WTC11 (cell line): ENCODE data around the gene CRYGN. TPM values are rescaled to one million over a fixed set of nuclear protein-coding genes. Genes with fewer than 3 reads are reported as not detected.

Source experiments
- ATAC-seq: fragments of 200-7000 bp; cut with Tn5 transposase; 2 replicates; pipeline ENCODE4 v1.10.0; 2021; ENCODE audit warnings: mild to moderate bottlenecking, moderate library complexity
- CTCF ChIA-PET: fragments of 300-600 bp; sonication (Branson Sonifier 250); formaldehyde crosslinking; loops from one replicate; lab custom pipeline; 2021; ENCODE audit warnings: antibody characterized with exemption; lab: Charles Lee
- POLR2A ChIA-PET: fragments of 350-600 bp; sonication (Branson Sonifier 250); formaldehyde crosslinking; loops from one replicate; lab custom pipeline; 2021; ENCODE audit warnings: antibody characterized with exemption; lab: Charles Lee
- DNase-seq: peaks from one replicate; pipeline ENCODE4 v3.0.0; 2021; ENCODE audit warnings: low spot score
- H3K27ac Mint-ChIP-seq: 2 replicates; pipeline ENCODE4 v1.8.0; 2021; ENCODE audit warnings: mixed read lengths
- H3K27me3 Mint-ChIP-seq: 2 replicates; pipeline ENCODE4 v1.8.0; 2021; ENCODE audit warnings: low read depth, mild to moderate bottlenecking, moderate library complexity, mixed read lengths
- H3K36me3 Mint-ChIP-seq: 2 replicates; pipeline ENCODE4 v1.8.0; 2021; ENCODE audit warnings: mixed read lengths
- H3K4me1 Mint-ChIP-seq: 2 replicates; pipeline ENCODE4 v1.8.0; 2022; ENCODE audit warnings: mixed read lengths
- H3K4me3 Mint-ChIP-seq: 2 replicates; pipeline ENCODE4 v1.8.0; 2021; ENCODE audit warnings: mild to moderate bottlenecking, moderate library complexity, mixed read lengths
- H3K9me3 Mint-ChIP-seq: 2 replicates; pipeline ENCODE4 v1.8.0; 2021; ENCODE audit warnings: mixed read lengths
- ELF4 ChIP-seq: sonication (generic); formaldehyde crosslinking; IDR thresholded peaks from 2 replicates; pipeline ENCODE4 v1.8.1; 2022; ENCODE audit warnings: low read depth, mild to moderate bottlenecking, moderate library complexity, missing genetic modification reagents
- ERG ChIP-seq: fragments of 250-450 bp; sonication (Bioruptor Pico); IDR thresholded peaks from 2 replicates; pipeline ENCODE4 v1.8.0; 2021; ENCODE audit warnings: mild to moderate bottlenecking
- ESRRA ChIP-seq: sonication (generic); formaldehyde crosslinking; IDR thresholded peaks from 2 replicates; pipeline ENCODE4 v1.8.1; 2022; ENCODE audit warnings: mild to moderate bottlenecking, missing genetic modification reagents, borderline replicate concordance
- GABPB1 ChIP-seq: sonication (generic); formaldehyde crosslinking; IDR thresholded peaks from 2 replicates; pipeline ENCODE4 v1.8.1; 2023; ENCODE audit warnings: mild to moderate bottlenecking, missing genetic modification reagents
- GTF2I ChIP-seq: fragments of 250-450 bp; sonication (Bioruptor Pico); conservative IDR thresholded peaks from 2 replicates; pipeline ENCODE4 v1.4.0; 2021; ENCODE audit warnings: mild to moderate bottlenecking
- RORB ChIP-seq: fragments of 250-450 bp; sonication (Bioruptor Pico); IDR thresholded peaks from 2 replicates; pipeline ENCODE4 v1.9.0; 2021; ENCODE audit warnings: mild to moderate bottlenecking
- SMAD4 ChIP-seq: sonication (generic); formaldehyde crosslinking; IDR thresholded peaks from 2 replicates; pipeline ENCODE4 v1.8.0; 2022; ENCODE audit warnings: mild to moderate bottlenecking, missing genetic modification reagents
- USF2 ChIP-seq: sonication (generic); formaldehyde crosslinking; IDR thresholded peaks from 2 replicates; pipeline ENCODE4 v1.8.1; 2023; ENCODE audit warnings: mild to moderate bottlenecking, missing genetic modification reagents, moderate library complexity
- ZNF263 ChIP-seq: sonication (generic); formaldehyde crosslinking; IDR thresholded peaks from 2 replicates; pipeline ENCODE4 v1.8.1; 2022; ENCODE audit warnings: low read depth, mild to moderate bottlenecking, moderate library complexity, missing genetic modification reagents
- total RNA-seq: library from RNA; stranded (reverse); gene quantifications from 3 replicates; pipeline ENCODE4 v1.2.3, GENCODE V29; 2021
- TF ChIP-seq, protein P1 (sequence below): sonication (generic); formaldehyde crosslinking; IDR thresholded peaks from 2 replicates; pipeline ENCODE4 v1.8.0; 2023; ENCODE audit warnings: mild to moderate bottlenecking, missing genetic modification reagents
- TF ChIP-seq, protein P2 (sequence below): sonication (generic); formaldehyde crosslinking; IDR thresholded peaks from 2 replicates; pipeline ENCODE4 v1.8.0; 2022; ENCODE audit warnings: mild to moderate bottlenecking, missing genetic modification reagents
- TF ChIP-seq, protein P3 (sequence below): sonication (generic); formaldehyde crosslinking; IDR thresholded peaks from 2 replicates; pipeline ENCODE4 v1.8.1; 2023; ENCODE audit warnings: mild to moderate bottlenecking, missing genetic modification reagents, borderline replicate concordance
- TF ChIP-seq, protein P4 (sequence below): sonication (generic); formaldehyde crosslinking; conservative IDR thresholded peaks from 2 replicates; pipeline ENCODE4 v1.8.1; 2023; ENCODE audit warnings: mild to moderate bottlenecking, low read depth, missing genetic modification reagents, moderate library complexity

CRYGN gene
- total RNA-seq, 1 experiment from 2014 or later, result 1.5 TPM

- TF ChIP-seq, protein P1, sequence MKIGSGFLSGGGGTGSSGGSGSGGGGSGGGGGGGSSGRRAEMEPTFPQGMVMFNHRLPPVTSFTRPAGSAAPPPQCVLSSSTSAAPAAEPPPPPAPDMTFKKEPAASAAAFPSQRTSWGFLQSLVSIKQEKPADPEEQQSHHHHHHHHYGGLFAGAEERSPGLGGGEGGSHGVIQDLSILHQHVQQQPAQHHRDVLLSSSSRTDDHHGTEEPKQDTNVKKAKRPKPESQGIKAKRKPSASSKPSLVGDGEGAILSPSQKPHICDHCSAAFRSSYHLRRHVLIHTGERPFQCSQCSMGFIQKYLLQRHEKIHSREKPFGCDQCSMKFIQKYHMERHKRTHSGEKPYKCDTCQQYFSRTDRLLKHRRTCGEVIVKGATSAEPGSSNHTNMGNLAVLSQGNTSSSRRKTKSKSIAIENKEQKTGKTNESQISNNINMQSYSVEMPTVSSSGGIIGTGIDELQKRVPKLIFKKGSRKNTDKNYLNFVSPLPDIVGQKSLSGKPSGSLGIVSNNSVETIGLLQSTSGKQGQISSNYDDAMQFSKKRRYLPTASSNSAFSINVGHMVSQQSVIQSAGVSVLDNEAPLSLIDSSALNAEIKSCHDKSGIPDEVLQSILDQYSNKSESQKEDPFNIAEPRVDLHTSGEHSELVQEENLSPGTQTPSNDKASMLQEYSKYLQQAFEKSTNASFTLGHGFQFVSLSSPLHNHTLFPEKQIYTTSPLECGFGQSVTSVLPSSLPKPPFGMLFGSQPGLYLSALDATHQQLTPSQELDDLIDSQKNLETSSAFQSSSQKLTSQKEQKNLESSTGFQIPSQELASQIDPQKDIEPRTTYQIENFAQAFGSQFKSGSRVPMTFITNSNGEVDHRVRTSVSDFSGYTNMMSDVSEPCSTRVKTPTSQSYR (CRISPR knock-in tag), result no peak
- TF ChIP-seq SMAD4, result no peak
These were observed 11.3 kb downstream of the CRYGN start (continued) for GRCh38 chr7:151428378-151429236.

GRCh38 chr7:151427705-151428377, 12.1 kb downstream of the CRYGN start:
- TF ChIP-seq ERG (CRISPR knock-in tag), result no peak
- TF ChIP-seq, protein P2, sequence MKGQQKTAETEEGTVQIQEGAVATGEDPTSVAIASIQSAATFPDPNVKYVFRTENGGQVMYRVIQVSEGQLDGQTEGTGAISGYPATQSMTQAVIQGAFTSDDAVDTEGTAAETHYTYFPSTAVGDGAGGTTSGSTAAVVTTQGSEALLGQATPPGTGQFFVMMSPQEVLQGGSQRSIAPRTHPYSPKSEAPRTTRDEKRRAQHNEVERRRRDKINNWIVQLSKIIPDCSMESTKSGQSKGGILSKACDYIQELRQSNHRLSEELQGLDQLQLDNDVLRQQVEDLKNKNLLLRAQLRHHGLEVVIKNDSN (CRISPR knock-in tag), result no peak
- TF ChIP-seq, protein P1 (CRISPR knock-in tag), result no peak
- no peak for TF ChIP-seq GTF2I (CRISPR knock-in tag)
- TF ChIP-seq ELF4, result no peak
- TF ChIP-seq, all 79 proteins: peak for 0
- CTCF ChIA-PET, result interaction anchor here (0.7 kb wide), 1 partner anchor 183 kb away, joined by 3 read pairs; no protein-coding TSS in a partner anchor
- Mint-ChIP-seq H3K9me3 (peaks cover 4% of the 10 kb centered on the region), H3K4me1 (peaks cover 32% of the 10 kb centered on the region), H3K27me3 (peaks cover 7% of the 10 kb centered on the region), H3K4me3 (no peak overlapping the region), H3K36me3 (no peaks in the 10 kb centered on the region), H3K27ac (no peak overlapping the region)
- DNase-seq (no peak), ATAC-seq (no peak)
- POLR2A ChIA-PET, result no interaction called here

- ChIA-PET POLR2A (no interaction called here), CTCF (no interaction called here)
- DNase-seq (no peak), ATAC-seq (no peak)
- Mint-ChIP-seq H3K36me3 (peaks cover 6% of the 10 kb centered on the region), H3K4me3 (no peak overlapping the region), H3K4me1 (peaks cover 32% of the 10 kb centered on the region), H3K9me3 (peaks cover 12% of the 10 kb centered on the region), H3K27ac (no peak overlapping the region), H3K27me3 (peaks cover 15% of the 10 kb centered on the region)
- TF ChIP-seq ZNF263 (CRISPR knock-in tag), result no peak
- TF ChIP-seq, protein P3, sequence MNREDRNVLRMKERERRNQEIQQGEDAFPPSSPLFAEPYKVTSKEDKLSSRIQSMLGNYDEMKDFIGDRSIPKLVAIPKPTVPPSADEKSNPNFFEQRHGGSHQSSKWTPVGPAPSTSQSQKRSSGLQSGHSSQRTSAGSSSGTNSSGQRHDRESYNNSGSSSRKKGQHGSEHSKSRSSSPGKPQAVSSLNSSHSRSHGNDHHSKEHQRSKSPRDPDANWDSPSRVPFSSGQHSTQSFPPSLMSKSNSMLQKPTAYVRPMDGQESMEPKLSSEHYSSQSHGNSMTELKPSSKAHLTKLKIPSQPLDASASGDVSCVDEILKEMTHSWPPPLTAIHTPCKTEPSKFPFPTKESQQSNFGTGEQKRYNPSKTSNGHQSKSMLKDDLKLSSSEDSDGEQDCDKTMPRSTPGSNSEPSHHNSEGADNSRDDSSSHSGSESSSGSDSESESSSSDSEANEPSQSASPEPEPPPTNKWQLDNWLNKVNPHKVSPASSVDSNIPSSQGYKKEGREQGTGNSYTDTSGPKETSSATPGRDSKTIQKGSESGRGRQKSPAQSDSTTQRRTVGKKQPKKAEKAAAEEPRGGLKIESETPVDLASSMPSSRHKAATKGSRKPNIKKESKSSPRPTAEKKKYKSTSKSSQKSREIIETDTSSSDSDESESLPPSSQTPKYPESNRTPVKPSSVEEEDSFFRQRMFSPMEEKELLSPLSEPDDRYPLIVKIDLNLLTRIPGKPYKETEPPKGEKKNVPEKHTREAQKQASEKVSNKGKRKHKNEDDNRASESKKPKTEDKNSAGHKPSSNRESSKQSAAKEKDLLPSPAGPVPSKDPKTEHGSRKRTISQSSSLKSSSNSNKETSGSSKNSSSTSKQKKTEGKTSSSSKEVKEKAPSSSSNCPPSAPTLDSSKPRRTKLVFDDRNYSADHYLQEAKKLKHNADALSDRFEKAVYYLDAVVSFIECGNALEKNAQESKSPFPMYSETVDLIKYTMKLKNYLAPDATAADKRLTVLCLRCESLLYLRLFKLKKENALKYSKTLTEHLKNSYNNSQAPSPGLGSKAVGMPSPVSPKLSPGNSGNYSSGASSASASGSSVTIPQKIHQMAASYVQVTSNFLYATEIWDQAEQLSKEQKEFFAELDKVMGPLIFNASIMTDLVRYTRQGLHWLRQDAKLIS (CRISPR knock-in tag), result no peak
- no peak for TF ChIP-seq USF2 (CRISPR knock-in tag)
- TF ChIP-seq, protein P4, sequence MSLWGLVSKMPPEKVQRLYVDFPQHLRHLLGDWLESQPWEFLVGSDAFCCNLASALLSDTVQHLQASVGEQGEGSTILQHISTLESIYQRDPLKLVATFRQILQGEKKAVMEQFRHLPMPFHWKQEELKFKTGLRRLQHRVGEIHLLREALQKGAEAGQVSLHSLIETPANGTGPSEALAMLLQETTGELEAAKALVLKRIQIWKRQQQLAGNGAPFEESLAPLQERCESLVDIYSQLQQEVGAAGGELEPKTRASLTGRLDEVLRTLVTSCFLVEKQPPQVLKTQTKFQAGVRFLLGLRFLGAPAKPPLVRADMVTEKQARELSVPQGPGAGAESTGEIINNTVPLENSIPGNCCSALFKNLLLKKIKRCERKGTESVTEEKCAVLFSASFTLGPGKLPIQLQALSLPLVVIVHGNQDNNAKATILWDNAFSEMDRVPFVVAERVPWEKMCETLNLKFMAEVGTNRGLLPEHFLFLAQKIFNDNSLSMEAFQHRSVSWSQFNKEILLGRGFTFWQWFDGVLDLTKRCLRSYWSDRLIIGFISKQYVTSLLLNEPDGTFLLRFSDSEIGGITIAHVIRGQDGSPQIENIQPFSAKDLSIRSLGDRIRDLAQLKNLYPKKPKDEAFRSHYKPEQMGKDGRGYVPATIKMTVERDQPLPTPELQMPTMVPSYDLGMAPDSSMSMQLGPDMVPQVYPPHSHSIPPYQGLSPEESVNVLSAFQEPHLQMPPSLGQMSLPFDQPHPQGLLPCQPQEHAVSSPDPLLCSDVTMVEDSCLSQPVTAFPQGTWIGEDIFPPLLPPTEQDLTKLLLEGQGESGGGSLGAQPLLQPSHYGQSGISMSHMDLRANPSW (CRISPR knock-in tag), result no peak
- TF ChIP-seq RORB (CRISPR knock-in tag), result no peak
- no peak for TF ChIP-seq ESRRA (CRISPR knock-in tag)
- no peak for TF ChIP-seq GABPB1
These were observed 12.8 kb downstream of the CRYGN start for GRCh38 chr7:151426904-151427704.
